HG02852 (cell line): ENCODE measurements around the gene CD74.
A peak's percentile ranks its signal among the peaks of the same experiment; 100 is the strongest.

ENCODE experiments used
- ATAC-seq: cut with Tn5 transposase; IDR thresholded peaks from one replicate; pipeline ENCODE4 v1.9.1; 2021; ENCODE audit warnings: mild to moderate bottlenecking, moderate library complexity; ENCODE audit not compliant: unreplicated experiment

Gene CD74

GRCh38 chr5:150397782-150398721, 14.7 kb downstream of the CD74 start:
- no peak for ATAC-seq

GRCh38 chr5:150397146-150397781, 15.4 kb downstream of the CD74 start:
- ATAC-seq: no peak

- no peak for ATAC-seq
Observed at GRCh38 chr5:150396267-150396666, 16.4 kb downstream of the CD74 start.

- ATAC-seq: no peak
Observed at GRCh38 chr5:150395688-150395975, 17.1 kb downstream of the CD74 start.

- ATAC-seq: no peak
Observed at GRCh38 chr5:150394912-150395687, 17.6 kb downstream of the CD74 start.

GRCh38 chr5:150394131-150394530, 18.6 kb downstream of the CD74 start:
- peak; percentile 52 for ATAC-seq

- ATAC-seq: no peak
Observed at GRCh38 chr5:150393096-150393645, 19.5 kb downstream of the CD74 start.

GRCh38 chr5:150392680-150393079, 20.0 kb downstream of the CD74 start:
- ATAC-seq: no peak

GRCh38 chr5:150391986-150392385, 20.7 kb downstream of the CD74 start:
- no peak for ATAC-seq

- ATAC-seq: no peak
Observed at GRCh38 chr5:150391064-150391834, 21.5 kb downstream of the CD74 start.

GRCh38 chr5:150389531-150390266, 23.0 kb downstream of the CD74 start:
- ATAC-seq: no peak

GRCh38 chr5:150386024-150386855, 26.5 kb downstream of the CD74 start:
- ATAC-seq: no peak

- no peak for ATAC-seq
Observed at GRCh38 chr5:150384701-150385100, 28.0 kb downstream of the CD74 start.

GRCh38 chr5:150377964-150378694, 34.6 kb downstream of the CD74 start:
- ATAC-seq: no peak

GRCh38 chr5:150376799-150377771, 35.6 kb downstream of the CD74 start:
- no peak for ATAC-seq

- no peak for ATAC-seq
Observed at GRCh38 chr5:150374651-150375050, 38.1 kb downstream of the CD74 start.

- no peak for ATAC-seq
Observed at GRCh38 chr5:150372639-150373038, 40.1 kb downstream of the CD74 start.
